Choroid plexus epithelial cell (primary cell): ENCODE measurements around the gene FOSL1.
A peak's percentile ranks its signal among the peaks of the same experiment; 100 is the strongest.
"Not testable (repeated sequence)": the region's sequence is repeated elsewhere in the genome, so short reads cannot be mapped to it uniquely, and the experiment has no call there.

Source experiments
- DNase-seq: peaks from one replicate; pipeline ENCODE4 v3.0.0-alpha.2; 2010; ENCODE audit warnings: low read depth
- H3K4me3 ChIP-seq: 2 replicates; pipeline ENCODE4 v1.5.1; 2011; ENCODE audit warnings: low read depth, mild to moderate bottlenecking, control low read depth, low read length, moderate library complexity
- CTCF ChIP-seq: conservative IDR thresholded peaks from 2 replicates; pipeline ENCODE4 v1.5.1; 2011; ENCODE audit warnings: low read depth, mild to moderate bottlenecking, control low read depth, inconsistent platforms, low read length, moderate library complexity

The FOSL1 gene

GRCh38 chr11:65851811-65852507, 48.2 kb downstream of the FOSL1 start:
- H3K4me3 ChIP-seq = no peak overlapping the region
- peak; percentile 5 for DNase-seq
- TF ChIP-seq CTCF = no peak

DNA sequence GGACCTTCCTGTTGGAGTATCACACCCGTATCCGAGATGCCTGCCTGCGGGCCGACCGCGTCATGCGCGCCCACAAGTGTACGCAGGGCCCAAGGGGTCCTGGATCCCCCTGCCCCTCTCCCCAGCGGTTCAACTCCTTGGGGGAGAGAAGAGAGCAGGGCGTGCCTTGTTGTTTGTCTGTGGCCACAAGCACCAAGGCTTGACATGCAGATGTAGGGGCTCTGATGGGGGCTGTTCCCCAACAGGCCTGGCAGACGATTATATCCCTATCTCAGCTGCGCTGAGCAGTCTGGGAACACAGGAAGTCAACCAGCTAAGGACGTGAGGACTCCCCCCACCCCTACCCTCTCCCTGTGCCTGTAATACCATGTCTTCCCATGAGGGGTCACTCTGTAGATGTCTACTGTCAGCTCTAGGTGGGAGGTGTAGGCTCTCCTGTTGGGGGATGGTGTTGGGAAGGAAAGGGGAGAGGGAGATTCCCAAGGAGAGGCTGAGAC, 49.1 kb downstream of the FOSL1 start:
- TF ChIP-seq CTCF = peak; percentile 63
- H3K4me3 ChIP-seq = no peak overlapping the region
- peak; percentile 33 for DNase-seq

- DNase-seq = peak; percentile 5
- no peak overlapping the region for H3K4me3 ChIP-seq
- TF ChIP-seq CTCF = no peak
Measured at GRCh38 chr11:65850217-65851082, 49.7 kb downstream of the FOSL1 start.

- TF ChIP-seq CTCF = no peak
- DNase-seq = peak; percentile 4
- no peak overlapping the region for H3K4me3 ChIP-seq
Measured at GRCh38 chr11:65849771-65850216, 50.4 kb downstream of the FOSL1 start.

GRCh38 chr11:65849366-65849765, 50.8 kb downstream of the FOSL1 start:
- no peak for DNase-seq
- no peak overlapping the region for H3K4me3 ChIP-seq
- TF ChIP-seq CTCF = no peak

DNA sequence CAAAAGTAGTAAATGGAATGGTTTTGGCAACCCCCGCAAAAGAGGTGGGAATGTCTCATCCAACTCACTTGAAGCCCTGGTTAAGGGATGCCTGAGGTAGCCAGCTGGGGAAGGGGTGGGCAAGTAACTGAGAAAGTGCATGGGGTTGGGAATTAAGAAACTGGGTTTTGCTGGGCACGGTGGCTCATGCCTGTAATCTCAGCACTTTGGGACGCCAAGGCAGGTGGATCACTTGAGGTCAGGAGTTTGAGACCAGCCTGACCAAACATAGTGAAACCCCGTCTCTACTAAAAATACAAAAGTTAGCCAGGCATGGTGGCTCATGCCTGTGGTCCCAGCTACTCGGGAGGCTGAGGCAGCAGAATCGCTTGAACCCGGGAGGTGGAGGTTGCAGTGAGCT, 51.5 kb downstream of the FOSL1 start:
- DNase-seq, H3K4me3 ChIP-seq: not testable (repeated sequence)

DNA sequence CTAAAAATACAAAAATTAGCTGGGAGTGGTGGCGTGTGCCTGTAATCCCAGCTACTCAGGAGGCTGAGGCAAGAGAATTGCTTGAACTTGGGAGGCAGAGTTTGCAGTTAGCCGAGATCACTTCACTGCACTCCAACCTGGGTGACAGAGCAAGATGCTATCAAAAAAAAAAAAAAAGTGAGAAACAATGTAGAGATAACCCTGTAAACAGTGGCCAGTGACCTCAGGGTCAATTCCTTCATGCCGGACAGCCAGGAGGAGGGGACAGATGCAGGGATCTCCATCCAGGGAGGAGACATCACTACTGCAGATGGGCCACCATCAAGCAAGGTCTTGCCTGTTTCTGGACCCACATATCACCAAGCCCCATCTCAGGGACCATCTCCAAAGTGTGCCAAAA, 52.4 kb downstream of the FOSL1 start:
- no peak for TF ChIP-seq CTCF
- no peak overlapping the region for H3K4me3 ChIP-seq
- DNase-seq = no peak
